HG02642 (cell line): ENCODE measurements around the gene CHIT1.
A peak's percentile ranks its signal among the peaks of the same experiment; 100 is the strongest.
"Not testable (repeated sequence)": the region's sequence is repeated elsewhere in the genome, so short reads cannot be mapped to it uniquely, and the experiment has no call there.

Source experiments
- ATAC-seq: cut with Tn5 transposase; IDR thresholded peaks from one replicate; pipeline ENCODE4 v1.9.1; 2021; ENCODE audit warnings: mild to moderate bottlenecking; ENCODE audit not compliant: unreplicated experiment, poor library complexity

Gene CHIT1

GRCh38 chr1:203267347-203267846 is 37.9 kb upstream of the CHIT1 start:
- ATAC-seq, result peak; percentile 67

- ATAC-seq, result not testable (repeated sequence)
Observed at GRCh38 chr1:203266140-203266539, 36.7 kb upstream of the CHIT1 start.

GRCh38 chr1:203265541-203265940 is 36.1 kb upstream of the CHIT1 start:
- no peak for ATAC-seq

GRCh38 chr1:203264052-203264501 is 34.6 kb upstream of the CHIT1 start:
- no peak for ATAC-seq

GRCh38 chr1:203263496-203263895 is 34.0 kb upstream of the CHIT1 start:
- no peak for ATAC-seq

GRCh38 chr1:203256636-203257035 is 27.2 kb upstream of the CHIT1 start:
- ATAC-seq, result not testable (repeated sequence)

- ATAC-seq, result not testable (repeated sequence)
Observed at GRCh38 chr1:203254782-203255181, 25.3 kb upstream of the CHIT1 start.

GRCh38 chr1:203252678-203253077 is 23.2 kb upstream of the CHIT1 start:
- ATAC-seq, result no peak

GRCh38 chr1:203251466-203251865 is 22.0 kb upstream of the CHIT1 start:
- ATAC-seq, result no peak

- no peak for ATAC-seq
Observed at GRCh38 chr1:203250911-203251310, 21.4 kb upstream of the CHIT1 start.

- ATAC-seq, result no peak
Observed at GRCh38 chr1:203244776-203245175, 15.3 kb upstream of the CHIT1 start.

GRCh38 chr1:203241708-203242107 is 12.2 kb upstream of the CHIT1 start:
- not testable (repeated sequence) for ATAC-seq

GRCh38 chr1:203239526-203240305 is 10.2 kb upstream of the CHIT1 start:
- no peak for ATAC-seq

- no peak for ATAC-seq
Observed at GRCh38 chr1:203239081-203239480, 9.6 kb upstream of the CHIT1 start.

- ATAC-seq, result no peak
Observed at GRCh38 chr1:203238535-203238934, 9.1 kb upstream of the CHIT1 start.

- not testable (repeated sequence) for ATAC-seq
Observed at GRCh38 chr1:203234901-203235300, 5.4 kb upstream of the CHIT1 start.

- no peak for ATAC-seq
Observed at GRCh38 chr1:203228670-203229069, 803 bp downstream of the CHIT1 start.

- ATAC-seq, result no peak
Observed at GRCh38 chr1:203227371-203228083, 1.9 kb downstream of the CHIT1 start.

GRCh38 chr1:203225071-203225470 is 4.4 kb downstream of the CHIT1 start:
- ATAC-seq, result no peak

- ATAC-seq, result no peak
Observed at GRCh38 chr1:203223012-203223775, 6.3 kb downstream of the CHIT1 start.

GRCh38 chr1:203219934-203220333 is 9.5 kb downstream of the CHIT1 start:
- no peak for ATAC-seq
